Measurements from ENCODE around the gene ROR1. TPM values are rescaled to one million over a fixed set of nuclear protein-coding genes. Genes with fewer than 3 reads are reported as not detected.
"Not testable (repeated sequence)": the region's sequence is repeated elsewhere in the genome, so short reads cannot be mapped to it uniquely, and the experiment has no call there.

Gene ROR1
- total RNA-seq, 4 donors from 2014 or later = 8.8 to 30.4 (median 14.1) TPM

- ATAC-seq (ENCODE audit: low FRiP score) (no peak), DNase-seq (ENCODE audit: low spot score) (no peak)
- TF ChIP-seq, protein P1, sequence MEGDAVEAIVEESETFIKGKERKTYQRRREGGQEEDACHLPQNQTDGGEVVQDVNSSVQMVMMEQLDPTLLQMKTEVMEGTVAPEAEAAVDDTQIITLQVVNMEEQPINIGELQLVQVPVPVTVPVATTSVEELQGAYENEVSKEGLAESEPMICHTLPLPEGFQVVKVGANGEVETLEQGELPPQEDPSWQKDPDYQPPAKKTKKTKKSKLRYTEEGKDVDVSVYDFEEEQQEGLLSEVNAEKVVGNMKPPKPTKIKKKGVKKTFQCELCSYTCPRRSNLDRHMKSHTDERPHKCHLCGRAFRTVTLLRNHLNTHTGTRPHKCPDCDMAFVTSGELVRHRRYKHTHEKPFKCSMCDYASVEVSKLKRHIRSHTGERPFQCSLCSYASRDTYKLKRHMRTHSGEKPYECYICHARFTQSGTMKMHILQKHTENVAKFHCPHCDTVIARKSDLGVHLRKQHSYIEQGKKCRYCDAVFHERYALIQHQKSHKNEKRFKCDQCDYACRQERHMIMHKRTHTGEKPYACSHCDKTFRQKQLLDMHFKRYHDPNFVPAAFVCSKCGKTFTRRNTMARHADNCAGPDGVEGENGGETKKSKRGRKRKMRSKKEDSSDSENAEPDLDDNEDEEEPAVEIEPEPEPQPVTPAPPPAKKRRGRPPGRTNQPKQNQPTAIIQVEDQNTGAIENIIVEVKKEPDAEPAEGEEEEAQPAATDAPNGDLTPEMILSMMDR (IDR thresholded peaks at IDR 0.05) = no peak
These were observed 48.7 kb downstream of the ROR1 start for GRCh38 chr1:63822540-63822939.

- DNase-seq (ENCODE audit: low spot score) = no peak
- no peak for ATAC-seq (ENCODE audit: low FRiP score)
- TF ChIP-seq, protein P1 (IDR thresholded peaks at IDR 0.05) = no peak
These were observed 50.6 kb downstream of the ROR1 start for GRCh38 chr1:63824451-63824850.

DNA sequence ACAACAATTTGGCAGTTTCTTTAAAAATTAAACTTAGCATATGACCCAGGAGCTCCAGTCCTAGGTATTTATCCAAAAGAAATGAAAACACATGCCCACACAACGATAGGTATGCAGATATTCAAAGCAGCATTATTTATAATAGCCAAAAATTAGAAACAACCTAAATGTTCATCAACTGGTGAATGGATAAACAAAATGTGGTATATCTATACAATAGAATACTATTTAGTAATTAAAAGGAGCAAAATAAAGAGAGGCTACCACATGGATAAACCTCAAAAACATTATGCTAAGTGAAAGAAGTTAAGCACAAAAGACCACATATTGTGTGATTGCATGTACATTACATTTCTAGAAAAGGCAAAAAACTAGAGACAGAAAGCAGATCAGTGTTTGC lies 51.3 kb downstream of the ROR1 start:
- DNase-seq (ENCODE audit: low spot score) (no peak), ATAC-seq (ENCODE audit: low FRiP score) (no peak)
- TF ChIP-seq, protein P1 (IDR thresholded peaks at IDR 0.05) = no peak

- not testable (repeated sequence) for DNase-seq (ENCODE audit: low spot score); ATAC-seq (ENCODE audit: low FRiP score)
These were observed 52.5 kb downstream of the ROR1 start for GRCh38 chr1:63826246-63826861.

DNA sequence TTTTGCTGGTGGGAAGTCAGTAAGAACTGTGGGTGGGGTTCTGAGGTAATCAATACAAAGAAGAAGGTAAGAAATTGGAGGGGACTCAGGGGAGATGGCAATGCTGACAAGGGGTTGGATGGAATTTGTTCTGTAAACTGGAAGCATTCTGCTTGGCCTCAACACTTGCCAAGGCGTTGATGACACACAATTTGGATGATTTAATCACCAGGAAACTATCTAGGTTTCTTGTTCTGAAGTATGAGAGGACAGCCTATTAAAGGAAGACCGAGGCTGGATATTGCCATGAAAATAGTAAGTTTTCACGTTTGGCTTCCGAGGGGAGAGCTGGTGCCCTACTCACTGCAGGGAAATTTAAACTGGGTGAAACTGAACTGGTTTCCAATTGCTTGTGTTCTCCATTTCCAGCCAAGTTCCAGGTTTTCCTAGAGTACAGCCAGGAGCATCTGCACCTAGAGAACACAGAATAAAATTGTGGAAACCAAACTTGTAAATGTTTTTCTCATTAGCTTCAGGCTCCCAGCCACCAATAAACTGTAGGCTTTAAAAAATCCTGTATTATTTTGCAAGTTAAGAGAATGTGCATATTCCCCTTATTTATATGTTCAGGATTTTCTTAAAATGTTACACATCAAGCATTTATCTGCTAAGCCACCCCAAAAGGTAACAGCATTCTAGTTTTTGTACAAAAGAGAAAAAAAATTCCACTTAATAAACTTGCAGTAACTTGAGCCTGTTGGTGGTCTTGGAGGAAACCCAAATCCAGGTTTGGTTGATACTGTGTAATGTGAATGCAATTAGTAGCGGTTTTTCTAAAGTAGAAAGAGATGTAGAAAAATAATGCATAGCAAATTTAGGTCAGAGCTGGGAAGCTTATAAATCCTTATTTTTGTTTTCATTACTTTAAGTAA lies 53.8 kb downstream of the ROR1 start:
- TF ChIP-seq, protein P1 (IDR thresholded peaks at IDR 0.05) = no peak
- no peak for DNase-seq (ENCODE audit: low spot score)
- ATAC-seq (ENCODE audit: low FRiP score) = no peak

GRCh38 chr1:63828322-63829044 lies 54.7 kb downstream of the ROR1 start:
- TF ChIP-seq, protein P1 (IDR thresholded peaks at IDR 0.05) = no peak
- DNase-seq (ENCODE audit: low spot score) = no peak
- ATAC-seq (ENCODE audit: low FRiP score) = no peak

Data from omental fat pad (tissue), 4 donors.